ENCODE data around the gene GPR146.

- TF ChIP-seq CTCF (IDR thresholded peaks at IDR 0.05), result peak; percentile 87 to 99 (median 94)
- TF ChIP-seq POLR2A (IDR thresholded peaks at IDR 0.05), result no peak
Measured at GRCh38 chr7:1086588-1087464, 42.5 kb downstream of the GPR146 start.
